IMR-90 (cell line): ENCODE measurements around the gene ZNF773. TPM values are rescaled to one million over a fixed set of nuclear protein-coding genes. Genes with fewer than 3 reads are reported as not detected.

Source experiments
- ATAC-seq: fragments of 200-7000 bp; cut with Tn5 transposase; 2 replicates; pipeline ENCODE4 v1.9.1; 2020; ENCODE audit warnings: low read depth, mild to moderate bottlenecking, moderate library complexity
- BruUV-seq: library from RNA; stranded (reverse); fragments of 400-500 nt; replicated peaks from 2 replicates; lab custom pipeline; 2021; lab: Mats Ljungman, UMichigan
- CTCF ChIA-PET: fragments of 300-600 bp; formaldehyde crosslinking; extraction: SDS; loops from one replicate; lab custom pipeline; 2021; ENCODE audit warnings: antibody characterized with exemption; lab: Yijun Ruan, JAX
- POLR2A ChIA-PET: fragments of 300-600 bp; sonication (Branson Sonifier 250); formaldehyde crosslinking; loops from one replicate; lab custom pipeline; 2022; ENCODE audit warnings: antibody characterized with exemption; ENCODE audit not compliant: unreplicated experiment; lab: Charles Lee
- DNase-seq: peaks from one replicate; pipeline ENCODE4 v3.0.0; 2013
- H2AFZ ChIP-seq: replicated peaks from 2 replicates; pipeline ENCODE3; 2013; ENCODE audit warnings: low read length, mild to moderate bottlenecking; ENCODE audit not compliant: poor library complexity
- H2AK5ac ChIP-seq: 2 replicates; pipeline ENCODE4 v1.6.1; 2013; ENCODE audit warnings: low read depth, low read length, inconsistent platforms
- H2AK9ac ChIP-seq: replicated peaks from 2 replicates; pipeline ENCODE3; 2013; ENCODE audit warnings: mild to moderate bottlenecking, low read depth, low read length, moderate library complexity; ENCODE audit not compliant: poor library complexity
- H2BK120ac ChIP-seq: 2 replicates; pipeline ENCODE4 v1.6.1; 2013; ENCODE audit warnings: low read depth, low read length, inconsistent platforms
- H2BK15ac ChIP-seq: 3 replicates; pipeline ENCODE4 v1.6.1; 2013; ENCODE audit warnings: low read depth, low read length, inconsistent platforms
- H2BK20ac ChIP-seq: 2 replicates; pipeline ENCODE4 v1.6.1; 2013; ENCODE audit warnings: low read depth, mild to moderate bottlenecking, inconsistent platforms, low read length, moderate library complexity
- H2BK5ac ChIP-seq: 2 replicates; pipeline ENCODE4 v1.6.1; 2013; ENCODE audit warnings: mild to moderate bottlenecking, low read depth, low read length, inconsistent platforms; ENCODE audit not compliant: poor library complexity, severe bottlenecking
- H3K14ac ChIP-seq: replicated peaks from 2 replicates; pipeline ENCODE4 v1.6.1; 2013; ENCODE audit warnings: low read depth, low read length, inconsistent platforms
- H3K18ac ChIP-seq: 2 replicates; pipeline ENCODE4 v1.6.1; 2013; ENCODE audit warnings: low read depth, low read length, control low read depth
- H3K23ac ChIP-seq: 2 replicates; pipeline ENCODE4 v1.6.1; 2013; ENCODE audit warnings: low read depth, low read length, inconsistent platforms
- H3K27ac ChIP-seq: 2 replicates; pipeline ENCODE4 v1.5.1; 2013; ENCODE audit warnings: mild to moderate bottlenecking, control low read depth, low read length; ENCODE audit not compliant: insufficient read depth
- H3K27me3 ChIP-seq: 2 replicates; pipeline ENCODE4 v1.6.1; 2013; ENCODE audit warnings: low read length; ENCODE audit not compliant: control insufficient read depth, insufficient read depth
- H3K36me3 ChIP-seq: 2 replicates; pipeline ENCODE4 v1.6.1; 2013; ENCODE audit warnings: low read length, mixed read lengths; ENCODE audit not compliant: control insufficient read depth, insufficient read depth
- H3K4ac ChIP-seq: 2 replicates; pipeline ENCODE4 v1.6.1; 2013; ENCODE audit warnings: low read depth, low read length, inconsistent platforms
- H3K4me1 ChIP-seq: 2 replicates; pipeline ENCODE4 v1.6.1; 2013; ENCODE audit warnings: low read length, mixed read lengths; ENCODE audit not compliant: control insufficient read depth, insufficient read depth
- H3K4me2 ChIP-seq: 2 replicates; pipeline ENCODE4 v1.6.1; 2013; ENCODE audit warnings: low read depth, mild to moderate bottlenecking, control low read depth, low read length, moderate library complexity
- H3K4me3 ChIP-seq: 2 replicates; pipeline ENCODE4 v1.5.1; 2013; ENCODE audit warnings: low read depth, mild to moderate bottlenecking, control low read depth, low read length, moderate library complexity; ENCODE audit not compliant: insufficient read depth
- H3K56ac ChIP-seq: 2 replicates; pipeline ENCODE4 v1.6.1; 2013; ENCODE audit warnings: low read length, inconsistent platforms; ENCODE audit not compliant: insufficient read depth; ENCODE audit errors: extremely low read depth
- H3K79me1 ChIP-seq, 2 experiments: 2 replicates each; pipeline ENCODE4 v1.6.1; 2013; ENCODE audit warnings: low read length in 2 of 2, inconsistent platforms in 1 of 2, low read depth in 1 of 2
- H3K9ac ChIP-seq: 2 replicates; pipeline ENCODE4 v1.6.1; 2013; ENCODE audit warnings: low read depth, low read length, control low read depth
- H3K9me1 ChIP-seq: 2 replicates; pipeline ENCODE4 v1.6.1; 2013; ENCODE audit warnings: low read length, inconsistent platforms; ENCODE audit not compliant: insufficient read depth
- H3K9me3 ChIP-seq: 2 replicates; pipeline ENCODE4 v1.6.1; 2013; ENCODE audit warnings: low read length; ENCODE audit not compliant: control insufficient read depth, insufficient read depth
- H4K20me1 ChIP-seq: 2 replicates; pipeline ENCODE4 v1.6.1; 2013; ENCODE audit warnings: low read length, inconsistent platforms; ENCODE audit not compliant: insufficient read depth
- H4K5ac ChIP-seq: 2 replicates; pipeline ENCODE4 v1.6.1; 2013; ENCODE audit warnings: mild to moderate bottlenecking, low read depth, low read length, control low read depth
- H4K8ac ChIP-seq, 2 experiments: 2 replicates each; pipeline ENCODE4 v1.6.1; 2013; ENCODE audit warnings: low read depth in 2 of 2, low read length in 2 of 2, control low read depth in 1 of 2, inconsistent platforms in 1 of 2
- H4K91ac ChIP-seq: 2 replicates; pipeline ENCODE4 v1.6.1; 2013; ENCODE audit warnings: low read depth, low read length, inconsistent platforms; ENCODE audit not compliant: insufficient read depth
- BHLHE40 ChIP-seq: fragments of 150-350 bp; IDR thresholded peaks from 2 replicates; pipeline ENCODE4 v1.6.1; 2016; ENCODE audit warnings: mild to moderate bottlenecking, low read depth, low read length
- CEBPB ChIP-seq: IDR thresholded peaks from 2 replicates; pipeline ENCODE4 v1.6.1; 2012; ENCODE audit warnings: low read depth, low read length, improper control_type of control experiment
- CHD1 ChIP-seq: IDR thresholded peaks from 2 replicates; pipeline ENCODE4 v1.6.1; 2012; ENCODE audit warnings: low read depth, low read length, improper control_type of control experiment
- FOS ChIP-seq: fragments of 150-350 bp; IDR thresholded peaks from 2 replicates; pipeline ENCODE4 v1.6.1; 2016; ENCODE audit warnings: low read depth, low read length
- MAFK ChIP-seq: IDR thresholded peaks from 2 replicates; pipeline ENCODE4 v1.6.1; 2012; ENCODE audit warnings: low read depth, low read length, improper control_type of control experiment
- MAZ ChIP-seq: IDR thresholded peaks from 2 replicates; pipeline ENCODE4 v1.6.1; 2012; ENCODE audit warnings: low read depth, mild to moderate bottlenecking, low read length, improper control_type of control experiment, moderate library complexity, borderline replicate concordance
- MXI1 ChIP-seq: IDR thresholded peaks from 2 replicates; pipeline ENCODE4 v1.6.1; 2012; ENCODE audit warnings: low read depth, mild to moderate bottlenecking, low read length, moderate library complexity, borderline replicate concordance
- NFE2L2 ChIP-seq: fragments of 150-350 bp; IDR thresholded peaks from 2 replicates; pipeline ENCODE4 v1.6.1; 2016; ENCODE audit warnings: low read depth, mild to moderate bottlenecking, low read length
- POLR2A ChIP-seq: IDR thresholded peaks from 2 replicates; pipeline ENCODE4 v1.6.1; 2012; ENCODE audit warnings: mild to moderate bottlenecking, low read depth, low read length
- RAD21 ChIP-seq: IDR thresholded peaks from 2 replicates; pipeline ENCODE4 v1.6.1; 2012; ENCODE audit warnings: low read length, improper control_type of control experiment
- RCOR1 ChIP-seq: IDR thresholded peaks from 2 replicates; pipeline ENCODE4 v1.6.1; 2012; ENCODE audit warnings: mild to moderate bottlenecking, low read length, improper control_type of control experiment; ENCODE audit not compliant: insufficient replicate concordance
- RFX5 ChIP-seq: IDR thresholded peaks from 2 replicates; pipeline ENCODE4 v1.8.0; 2012; ENCODE audit warnings: low read depth, mild to moderate bottlenecking, low read length, moderate library complexity
- SMC3 ChIP-seq: fragments of 150-350 bp; IDR thresholded peaks from 2 replicates; pipeline ENCODE4 v1.6.1; 2016; ENCODE audit warnings: low read depth, mild to moderate bottlenecking, antibody characterized with exemption, low read length, moderate library complexity
- WGBS, 2 experiments: methylation state at CpG; one replicate each; pipeline versions ENCODE4 v1.1.5 to v1.1.7; 2013; ENCODE audit warnings: missing lambda C conversion rate in 2 of 2; ENCODE audit not compliant: insufficient read length in 1 of 2; ENCODE audit errors: extremely low coverage in 2 of 2; 5-methylcytosine and 5-hydroxymethylcytosine counted together
- dilution Hi-C: fragments of 300-500 bp; cut with HindIII; formaldehyde crosslinking; loops from one replicate; pipeline ENCODE4 v1.14.3; 2018; ENCODE audit warnings: low sequenced_read_pairs; ENCODE audit not compliant: unreplicated experiment
- in situ Hi-C: fragments of 300-500 bp; cut with MboI; formaldehyde crosslinking; loops from 3 replicates; pipeline ENCODE4 v1.14.3; 2019; ENCODE audit warnings: low sequenced_read_pairs, inconsistent platforms, mixed read lengths
- intact Hi-C: fragments of 100-400 bp; cut with micrococcal nuclease; formaldehyde crosslinking; loops from 2 replicates; pipeline ENCODE4 v1.10.0; 2022
- polyA plus RNA-seq, 3 experiments: library from polyadenylated mRNA; depleted of rRNA; stranded (reverse); fragments of >200 nt; gene quantifications; 2 replicates each; pipeline ENCODE4 v1.2.3, GENCODE V29; 2012; ENCODE audit warnings: low replicate concordance in 1 of 3
- total RNA-seq: library from RNA; depleted of rRNA; stranded (reverse); fragments of >200 nt; gene quantifications from 2 replicates; pipeline ENCODE4 v1.2.3, GENCODE V29; 2012
- TF ChIP-seq, protein P1 (sequence below): fragments of 150-350 bp; IDR thresholded peaks from 2 replicates; pipeline ENCODE4 v1.6.1; 2017; ENCODE audit warnings: mild to moderate bottlenecking, antibody characterized with exemption, low read length, low read depth
- TF ChIP-seq, protein P2 (sequence below): fragments of 150-350 bp; IDR thresholded peaks from 2 replicates; pipeline ENCODE4 v1.6.1; 2016; ENCODE audit warnings: low read depth, mild to moderate bottlenecking, low read length, moderate library complexity, borderline replicate concordance
- TF ChIP-seq, protein P3 (sequence below): conservative IDR thresholded peaks from 2 replicates; pipeline ENCODE4 v1.5.1; 2012; ENCODE audit warnings: mild to moderate bottlenecking, low read depth, low read length, improper control_type of control experiment

The ZNF773 gene
- total and polyA plus RNA-seq, 2 of the 4 experiments (the other 2 are of a cell fraction): 5.5 to 13.3 TPM

DNA sequence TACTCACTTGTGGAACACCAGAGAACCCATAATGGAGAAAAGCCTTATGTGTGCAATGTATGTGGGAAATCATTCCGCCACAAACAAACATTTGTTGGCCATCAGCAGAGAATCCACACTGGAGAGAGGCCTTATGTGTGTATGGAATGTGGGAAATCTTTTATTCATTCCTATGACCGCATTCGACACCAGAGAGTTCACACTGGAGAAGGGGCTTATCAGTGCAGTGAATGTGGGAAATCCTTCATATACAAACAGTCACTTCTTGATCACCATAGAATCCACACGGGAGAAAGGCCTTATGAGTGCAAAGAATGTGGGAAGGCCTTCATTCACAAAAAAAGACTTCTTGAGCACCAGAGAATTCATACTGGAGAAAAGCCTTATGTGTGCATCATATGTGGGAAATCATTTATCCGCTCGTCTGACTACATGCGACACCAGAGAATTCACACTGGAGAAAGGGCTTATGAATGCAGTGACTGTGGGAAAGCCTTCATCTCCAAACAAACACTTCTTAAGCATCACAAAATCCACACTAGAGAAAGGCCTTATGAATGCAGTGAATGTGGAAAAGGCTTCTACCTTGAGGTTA is 38.3 kb downstream of the ZNF773 start:
- H2AFZ ChIP-seq: no peak overlapping the region
- no peak overlapping the region for H4K91ac ChIP-seq
- DNase-seq (no peak), ATAC-seq (no peak)
- peaks cover 84% of the 10 kb centered on the region for H3K9me3 ChIP-seq
- ChIA-PET POLR2A (no interaction called here), CTCF (no interaction called here)
- no peak overlapping the region for H3K23ac ChIP-seq
- H4K5ac ChIP-seq: no peak overlapping the region
- no peaks in the 10 kb centered on the region for H3K4me1 ChIP-seq
- H3K4ac ChIP-seq: no peak overlapping the region
- H2BK20ac ChIP-seq: no peak overlapping the region
- no peaks in the 10 kb centered on the region for H4K20me1 ChIP-seq
- no peak overlapping the region for H3K4me2 ChIP-seq
- H4K8ac ChIP-seq: no peak overlapping the region
- H3K14ac ChIP-seq: no peak overlapping the region
- no peak overlapping the region for H2AK5ac ChIP-seq
- H3K9ac ChIP-seq: no peak overlapping the region
- H3K4me3 ChIP-seq: no peak overlapping the region
- H2BK120ac ChIP-seq: no peak overlapping the region
- H3K36me3 ChIP-seq: peaks cover 71% of the 10 kb centered on the region
- in situ Hi-C loops (no loop called here), intact Hi-C loops (no loop called here), dilution Hi-C loops (no loop called here)
- peaks cover 7 to 21% of the 10 kb centered on the region in 2 experiments for H3K79me1 ChIP-seq
- TF ChIP-seq NFE2L2 (no peak), FOS (no peak), RCOR1 (no peak), CHD1 (no peak), POLR2A (no peak), SMC3 (no peak), MAZ (no peak), MXI1 (no peak), BHLHE40 (no peak), RAD21 (no peak), RFX5 (no peak), MAFK (no peak), CEBPB (no peak)
- TF ChIP-seq, protein P1, sequence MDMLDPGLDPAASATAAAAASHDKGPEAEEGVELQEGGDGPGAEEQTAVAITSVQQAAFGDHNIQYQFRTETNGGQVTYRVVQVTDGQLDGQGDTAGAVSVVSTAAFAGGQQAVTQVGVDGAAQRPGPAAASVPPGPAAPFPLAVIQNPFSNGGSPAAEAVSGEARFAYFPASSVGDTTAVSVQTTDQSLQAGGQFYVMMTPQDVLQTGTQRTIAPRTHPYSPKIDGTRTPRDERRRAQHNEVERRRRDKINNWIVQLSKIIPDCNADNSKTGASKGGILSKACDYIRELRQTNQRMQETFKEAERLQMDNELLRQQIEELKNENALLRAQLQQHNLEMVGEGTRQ: no peak
- TF ChIP-seq, protein P2, sequence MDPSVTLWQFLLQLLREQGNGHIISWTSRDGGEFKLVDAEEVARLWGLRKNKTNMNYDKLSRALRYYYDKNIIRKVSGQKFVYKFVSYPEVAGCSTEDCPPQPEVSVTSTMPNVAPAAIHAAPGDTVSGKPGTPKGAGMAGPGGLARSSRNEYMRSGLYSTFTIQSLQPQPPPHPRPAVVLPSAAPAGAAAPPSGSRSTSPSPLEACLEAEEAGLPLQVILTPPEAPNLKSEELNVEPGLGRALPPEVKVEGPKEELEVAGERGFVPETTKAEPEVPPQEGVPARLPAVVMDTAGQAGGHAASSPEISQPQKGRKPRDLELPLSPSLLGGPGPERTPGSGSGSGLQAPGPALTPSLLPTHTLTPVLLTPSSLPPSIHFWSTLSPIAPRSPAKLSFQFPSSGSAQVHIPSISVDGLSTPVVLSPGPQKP: no peak
- TF ChIP-seq, protein P3, sequence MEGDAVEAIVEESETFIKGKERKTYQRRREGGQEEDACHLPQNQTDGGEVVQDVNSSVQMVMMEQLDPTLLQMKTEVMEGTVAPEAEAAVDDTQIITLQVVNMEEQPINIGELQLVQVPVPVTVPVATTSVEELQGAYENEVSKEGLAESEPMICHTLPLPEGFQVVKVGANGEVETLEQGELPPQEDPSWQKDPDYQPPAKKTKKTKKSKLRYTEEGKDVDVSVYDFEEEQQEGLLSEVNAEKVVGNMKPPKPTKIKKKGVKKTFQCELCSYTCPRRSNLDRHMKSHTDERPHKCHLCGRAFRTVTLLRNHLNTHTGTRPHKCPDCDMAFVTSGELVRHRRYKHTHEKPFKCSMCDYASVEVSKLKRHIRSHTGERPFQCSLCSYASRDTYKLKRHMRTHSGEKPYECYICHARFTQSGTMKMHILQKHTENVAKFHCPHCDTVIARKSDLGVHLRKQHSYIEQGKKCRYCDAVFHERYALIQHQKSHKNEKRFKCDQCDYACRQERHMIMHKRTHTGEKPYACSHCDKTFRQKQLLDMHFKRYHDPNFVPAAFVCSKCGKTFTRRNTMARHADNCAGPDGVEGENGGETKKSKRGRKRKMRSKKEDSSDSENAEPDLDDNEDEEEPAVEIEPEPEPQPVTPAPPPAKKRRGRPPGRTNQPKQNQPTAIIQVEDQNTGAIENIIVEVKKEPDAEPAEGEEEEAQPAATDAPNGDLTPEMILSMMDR: no peak
- no peak overlapping the region for H3K18ac ChIP-seq
- no peak overlapping the region for H2BK5ac ChIP-seq
- H2BK15ac ChIP-seq: no peak overlapping the region
- H2AK9ac ChIP-seq: no peak overlapping the region
- no peaks in the 10 kb centered on the region for H3K27me3 ChIP-seq
- no peaks in the 10 kb centered on the region for H3K9me1 ChIP-seq
- BruUV-seq: no TSS peak
- no CpG with 5 or more reads among the region's 7 CpGs for WGBS, 2 experiments
- H3K56ac ChIP-seq: no peak overlapping the region
- no peak overlapping the region for H3K27ac ChIP-seq
